GM18870 (cell line): ENCODE data around the gene ZNF417.
"Not testable (repeated sequence)": the region's sequence is repeated elsewhere in the genome, so short reads cannot be mapped to it uniquely, and the experiment has no call there.

ENCODE experiments used
- ATAC-seq: cut with Tn5 transposase; IDR thresholded peaks from one replicate; pipeline ENCODE4 v1.9.1; 2021; ENCODE audit warnings: moderate library complexity; ENCODE audit not compliant: unreplicated experiment

Gene ZNF417

DNA sequence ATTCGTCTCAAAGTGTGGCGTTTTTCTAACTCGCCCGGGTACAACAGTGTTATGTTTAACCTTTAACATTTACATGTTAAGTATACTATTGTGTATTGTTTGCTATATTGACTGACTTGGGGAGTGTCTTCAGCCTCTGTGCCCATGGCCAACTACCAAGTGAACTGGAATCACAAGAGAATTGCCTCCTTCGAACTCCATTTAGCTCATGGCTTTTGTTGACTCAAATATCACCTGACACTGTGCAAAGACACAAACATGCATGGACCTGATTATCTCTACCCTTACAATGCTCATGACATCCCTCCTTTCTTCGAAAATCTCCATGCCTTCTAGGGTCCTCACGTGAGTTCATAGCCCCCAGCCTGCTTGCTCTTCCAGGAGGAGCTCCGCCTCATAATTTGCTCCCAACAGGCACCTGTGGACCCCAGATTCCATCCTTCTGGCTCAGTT, 28.3 kb downstream of the ZNF417 start:
- no peak for ATAC-seq

DNA sequence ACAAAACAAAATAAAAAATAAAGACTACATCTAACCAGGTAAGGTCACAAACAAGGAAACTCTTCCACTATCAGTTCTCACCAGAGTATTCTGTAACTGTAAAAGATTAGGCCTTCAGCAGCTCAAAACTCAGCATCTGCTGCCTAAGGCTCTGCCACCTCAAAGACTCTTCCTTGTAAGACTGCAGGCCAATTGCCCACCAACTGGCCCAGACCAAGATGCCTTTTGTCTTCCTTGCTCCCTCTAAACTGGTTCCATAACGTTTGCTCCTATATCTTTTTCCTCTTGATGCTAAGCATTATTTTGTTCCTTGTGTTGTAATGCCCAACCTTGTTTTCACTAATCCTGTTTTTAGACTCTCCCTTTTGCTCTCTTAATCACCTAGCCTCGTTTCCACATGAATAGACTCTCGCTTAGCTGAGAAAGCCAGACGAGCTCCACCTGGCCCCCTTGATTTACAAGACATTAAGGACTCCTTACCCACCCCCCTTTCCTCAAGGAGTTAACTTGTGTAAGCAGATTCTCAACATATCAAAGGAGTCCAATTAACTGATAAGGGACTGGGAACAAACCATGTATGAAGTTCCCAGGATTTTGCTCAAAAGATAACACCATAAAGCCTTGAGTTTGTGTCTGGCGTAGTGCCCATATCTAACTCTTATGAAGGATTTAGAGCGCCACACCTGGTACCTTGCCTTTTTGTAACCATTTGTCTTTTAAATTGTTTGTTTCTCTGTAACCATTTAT, 29.0 kb downstream of the ZNF417 start:
- no peak for ATAC-seq

DNA sequence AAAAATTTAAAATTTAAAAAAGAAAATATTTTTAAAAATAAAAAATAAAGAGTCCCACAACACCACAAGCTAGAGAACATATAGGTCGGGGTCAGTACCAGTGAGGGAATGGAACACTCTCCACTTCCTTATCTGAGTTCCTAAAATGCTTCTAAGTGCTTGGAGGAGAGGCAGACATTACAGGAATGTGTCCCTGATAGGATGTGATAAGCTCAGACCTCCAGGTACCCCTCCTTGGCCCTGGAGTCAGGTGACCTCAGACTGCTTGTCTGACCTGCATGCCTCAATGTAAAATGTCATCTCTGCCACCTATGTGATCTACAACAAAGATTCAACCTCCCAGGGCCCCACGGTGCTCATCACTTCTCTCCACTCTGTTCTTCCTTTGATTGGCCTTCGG, 30.3 kb downstream of the ZNF417 start:
- ATAC-seq, result no peak

DNA sequence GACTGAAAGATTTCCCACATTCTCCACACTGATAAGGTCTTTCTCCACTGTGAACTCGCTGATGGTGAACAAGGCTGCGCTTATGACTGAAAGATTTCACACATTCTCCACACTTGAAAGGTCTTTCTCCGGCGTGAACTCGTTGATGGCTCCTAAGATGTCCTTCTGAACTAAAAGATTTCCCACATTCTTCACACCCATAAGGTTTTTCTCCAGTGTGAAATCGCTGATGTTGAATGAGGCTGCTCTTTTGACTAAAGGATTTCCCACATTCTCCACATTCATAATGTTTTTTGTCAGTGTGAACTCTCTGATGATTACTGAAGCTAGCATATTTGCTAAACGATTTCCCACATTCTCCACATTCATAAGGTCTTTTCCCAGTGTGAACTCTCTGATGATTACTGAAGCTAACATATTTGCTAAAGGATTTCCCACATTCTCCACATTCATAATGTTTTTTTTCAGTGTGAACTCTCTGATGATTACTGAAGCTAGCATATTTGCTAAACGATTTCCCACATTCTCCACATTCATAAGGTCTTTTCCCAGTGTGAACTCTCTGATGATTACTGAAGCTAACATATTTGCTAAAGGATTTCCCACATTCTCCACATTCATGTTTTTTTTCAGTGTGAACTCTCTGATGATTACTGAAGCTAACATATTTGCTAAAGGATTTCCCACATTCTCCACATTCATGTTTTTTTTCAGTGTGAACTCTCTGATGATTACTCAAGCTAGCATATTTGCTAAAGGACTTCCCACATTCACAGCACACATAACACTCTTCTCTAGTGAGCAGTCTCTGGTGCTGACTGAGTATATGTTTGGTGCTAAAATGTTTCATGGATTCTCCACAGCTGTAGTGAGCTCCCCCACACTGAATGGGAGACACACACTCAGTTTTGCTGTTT, 42.3 kb downstream of the ZNF417 start:
- ATAC-seq, result not testable (repeated sequence)

DNA sequence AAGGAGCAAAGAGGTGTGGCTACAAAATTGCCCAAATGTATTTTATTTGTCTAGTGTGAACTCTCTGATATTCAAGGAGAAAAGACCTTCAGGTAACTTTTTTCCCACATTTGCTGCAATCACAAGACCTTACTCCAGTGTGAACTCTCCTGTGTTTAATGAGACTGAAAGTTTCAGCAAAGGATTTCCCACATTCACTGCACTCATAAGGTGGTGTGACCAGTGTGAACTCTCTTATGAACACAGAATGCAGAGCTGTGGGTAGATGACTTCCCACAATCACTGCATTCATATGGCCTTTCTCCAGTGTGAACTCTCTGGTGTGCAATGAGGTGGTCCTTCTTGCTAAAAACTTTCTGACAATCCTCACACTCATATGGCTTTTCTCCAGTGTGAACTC, 43.9 kb downstream of the ZNF417 start:
- ATAC-seq, result no peak

DNA sequence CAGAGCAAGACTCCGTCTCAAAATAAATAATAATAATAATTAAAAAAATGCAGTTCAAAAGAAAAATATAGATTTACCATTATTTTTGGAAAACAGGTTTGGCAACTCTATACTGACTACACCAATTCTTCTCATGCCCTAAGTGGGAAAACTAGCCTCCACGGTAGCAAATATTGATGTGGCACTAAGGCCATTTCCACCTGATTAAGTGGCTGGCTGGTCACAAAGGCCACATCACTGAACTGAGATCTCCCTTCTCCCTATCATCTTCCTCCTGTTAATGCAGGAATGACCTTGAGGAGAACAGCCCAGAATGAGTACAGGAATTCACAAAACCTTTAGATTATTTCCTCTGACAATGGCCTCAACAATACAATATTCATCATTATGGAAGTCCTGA, 46.2 kb downstream of the ZNF417 start:
- ATAC-seq, result no peak

DNA sequence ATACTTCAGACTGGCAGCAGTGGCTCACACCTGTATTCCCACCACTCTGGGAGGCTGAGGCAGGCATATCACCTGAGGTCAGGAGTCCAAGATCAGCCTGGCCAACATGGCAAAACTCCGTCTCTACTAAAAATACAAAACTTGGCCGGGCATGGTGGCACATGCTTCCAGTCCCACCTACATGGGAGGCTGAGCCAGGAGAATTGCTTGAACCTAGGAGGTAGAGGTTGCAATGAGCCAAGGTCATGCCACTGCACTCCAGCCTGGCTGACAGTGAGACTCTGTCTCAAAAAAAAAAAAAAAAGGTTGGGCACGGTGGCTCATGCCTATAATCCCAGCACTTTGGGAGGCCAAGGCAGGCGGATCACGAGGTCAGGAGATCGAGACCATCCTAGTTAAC, 46.7 kb downstream of the ZNF417 start:
- not testable (repeated sequence) for ATAC-seq

DNA sequence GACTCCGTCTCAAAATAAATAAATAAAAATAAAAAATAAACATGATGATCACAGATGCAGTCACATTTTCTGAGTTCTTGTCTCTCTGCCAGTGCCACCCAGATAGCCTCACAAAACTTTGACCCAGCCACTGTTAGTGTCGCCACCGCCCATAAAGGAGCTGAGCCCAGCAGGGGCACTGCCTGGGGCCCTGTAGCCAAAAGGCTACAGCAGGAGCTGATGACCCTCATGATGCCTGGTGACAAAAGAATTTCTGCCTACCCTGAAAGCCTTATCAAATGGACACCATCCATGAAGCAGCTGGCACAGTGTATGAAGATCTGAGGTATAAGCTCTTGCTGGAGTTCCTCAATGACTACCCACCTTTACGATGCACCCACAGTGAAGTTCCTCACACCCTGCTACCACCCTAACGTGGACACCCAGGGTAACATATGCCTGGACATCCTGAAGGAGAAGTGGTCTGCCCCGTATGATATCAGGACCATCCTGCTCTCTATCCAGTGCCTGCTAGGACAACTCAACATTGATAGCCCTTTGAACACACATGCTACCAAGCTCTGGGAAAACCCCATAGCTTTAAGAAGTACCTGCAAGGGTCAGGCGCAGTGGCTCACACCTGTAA, 48.4 kb downstream of the ZNF417 start:
- no peak for ATAC-seq
